A549 (cell line): ENCODE measurements around the gene RUFY1. TPM values are rescaled to one million over a fixed set of nuclear protein-coding genes. Genes with fewer than 3 reads are reported as not detected.

Experiments
- ATAC-seq, 2 experiments: fragments of 200-7000 bp in 1 of 2; fragments of >200 bp in 1 of 2; cut with Nextera tagmentation in 1 of 2; cut with Tn5 transposase in 1 of 2; 3 replicates each; pipeline versions ENCODE4 v1.8.0 to v1.9.1; 2018 to 2020; ENCODE audit warnings: mild to moderate bottlenecking in 1 of 2, moderate library complexity in 1 of 2
- CTCF ChIA-PET: fragments of 300-600 bp; sonication (Branson Sonifier 250); formaldehyde crosslinking; extraction: SDS; loops from one replicate; lab custom pipeline; 2021; ENCODE audit warnings: antibody characterized with exemption, inconsistent platforms; lab: Yijun Ruan, JAX
- POLR2A ChIA-PET: fragments of 350-600 bp; formaldehyde crosslinking; extraction: SDS; loops from one replicate; lab custom pipeline; 2021; ENCODE audit warnings: antibody characterized with exemption, inconsistent platforms; lab: Yijun Ruan, JAX
- DNase-seq, 2 experiments: peaks; one replicate each; pipeline versions ENCODE4 v3.0.0 to v3.0.0-alpha.2; 2011 to 2016; ENCODE audit warnings: low read depth in 1 of 2, low spot score in 1 of 2
- FAIRE-seq: peaks from 2 replicates; lab custom pipeline; 2011; peaks lifted over from hg19 to GRCh38; lab: Jason Lieb, UNC
- H3K27ac ChIP-seq, 2 experiments: fragments of >200 bp; sonication (Bioruptor Twin); formaldehyde crosslinking; 3 replicates each; pipeline ENCODE4 v1.5.1; 2016 to 2017
- H3K4me1 ChIP-seq: fragments of >200 bp; sonication (Bioruptor Twin); formaldehyde crosslinking; 3 replicates; pipeline ENCODE4 v1.6.1; 2016
- H3K4me2 ChIP-seq: fragments of >200 bp; sonication (Bioruptor Twin); formaldehyde crosslinking; 3 replicates; pipeline ENCODE4 v1.6.1; 2016
- H3K4me3 ChIP-seq: fragments of >200 bp; sonication (Bioruptor Twin); formaldehyde crosslinking; 3 replicates; pipeline ENCODE4 v1.5.1; 2016
- H3K9me3 ChIP-seq: fragments of >200 bp; sonication (Bioruptor Twin); formaldehyde crosslinking; 3 replicates; pipeline ENCODE4 v1.6.1; 2016
- BCL3 ChIP-seq: fragments of >200 bp; sonication (Bioruptor Twin); formaldehyde crosslinking; IDR thresholded peaks from 3 replicates; pipeline ENCODE4 v1.6.1; 2016
- CBX8 ChIP-seq: fragments of 200-600 bp; sonication (generic); IDR thresholded peaks from 2 replicates; pipeline ENCODE4 v1.6.1; 2016
- CEBPB ChIP-seq, 2 experiments: fragments of >200 bp in 1 of 2; sonication (Bioruptor Twin) in 1 of 2; formaldehyde crosslinking in 1 of 2; IDR thresholded peaks; 2 replicates each; pipeline ENCODE4 v1.6.1; 2012 to 2016
- CHD2 ChIP-seq: fragments of 150-350 bp; IDR thresholded peaks from 2 replicates; pipeline ENCODE4 v1.6.1; 2014; ENCODE audit warnings: low read length; ENCODE audit not compliant: partially characterized antibody
- EHMT2 ChIP-seq: fragments of 200-600 bp; sonication (generic); IDR thresholded peaks from 2 replicates; pipeline ENCODE4 v1.6.1; 2016; ENCODE audit warnings: antibody characterized with exemption, low read depth, mild to moderate bottlenecking, moderate library complexity
- FOSL2 ChIP-seq, 2 experiments: fragments of 450-650 bp in 1 of 2; fragments of >200 bp in 1 of 2; sonication (Bioruptor Twin) in 1 of 2; formaldehyde crosslinking; IDR thresholded peaks; 2 replicates each; pipeline versions ENCODE4 v1.5.0 to v1.6.1; 2016 to 2020; ENCODE audit warnings: mild to moderate bottlenecking in 1 of 2, moderate library complexity in 1 of 2
- HOXB5 ChIP-seq: fragments of 250-450 bp; sonication (Bioruptor Pico); IDR thresholded peaks from 2 replicates; pipeline ENCODE4 v1.5.0; 2020; ENCODE audit warnings: mild to moderate bottlenecking, moderate library complexity
- JUN ChIP-seq, 2 experiments: fragments of >200 bp; sonication (Bioruptor Twin); formaldehyde crosslinking; IDR thresholded peaks; 2 replicates in 1 of 2; 3 replicates in 1 of 2; pipeline ENCODE4 v1.6.1; 2016 to 2017
- MYC ChIP-seq: IDR thresholded peaks from 2 replicates; pipeline ENCODE4 v1.6.1; 2012; ENCODE audit warnings: mild to moderate bottlenecking, inconsistent platforms, low read length, improper control_type of control experiment, borderline replicate concordance
- POLR2A ChIP-seq: IDR thresholded peaks from 2 replicates; pipeline ENCODE4 v1.6.1; 2012; ENCODE audit warnings: mild to moderate bottlenecking, low read length
- REST ChIP-seq: fragments of 200-600 bp; sonication (generic); IDR thresholded peaks from 2 replicates; pipeline ENCODE4 v1.6.1; 2016; ENCODE audit warnings: antibody characterized with exemption, mild to moderate bottlenecking, moderate library complexity
- RNF2 ChIP-seq: fragments of 200-600 bp; sonication (generic); IDR thresholded peaks from 2 replicates; pipeline ENCODE4 v1.6.1; 2016; ENCODE audit warnings: low read depth, mild to moderate bottlenecking, antibody characterized with exemption, moderate library complexity, borderline replicate concordance
- SMC3 ChIP-seq: fragments of >200 bp; sonication (Bioruptor Twin); formaldehyde crosslinking; IDR thresholded peaks from 3 replicates; pipeline ENCODE4 v1.6.1; 2018; ENCODE audit warnings: inconsistent platforms
- TFCP2L1 ChIP-seq: fragments of 250-450 bp; sonication (Bioruptor Pico); IDR thresholded peaks from 2 replicates; pipeline ENCODE4 v1.5.0; 2021; ENCODE audit warnings: mild to moderate bottlenecking
- ZC3H11A ChIP-seq: fragments of 450-650 bp; IDR thresholded peaks from 2 replicates; pipeline ENCODE4 v1.6.1; 2014; ENCODE audit warnings: antibody characterized with exemption, mild to moderate bottlenecking
- WGBS: methylation state at CpG from one replicate; pipeline ENCODE4 v1.1.6; 2017; ENCODE audit errors: missing lambda C conversion rate; 5-methylcytosine and 5-hydroxymethylcytosine counted together
- polyA plus RNA-seq, 4 experiments: library from polyadenylated mRNA; depleted of rRNA in 3 of 4; stranded (reverse); fragments of >200 nt; fragmentation: RNase III in 1 of 4; extraction: RNeasy Plus Mini Kit Qiagen cat#74134 plus additional on column Dnase treatment in 1 of 4; gene quantifications; 2 replicates in 3 of 4; 3 replicates in 1 of 4; pipeline ENCODE4 v1.2.3, GENCODE V29; 2011 to 2017
- TF ChIP-seq, protein P1 (sequence below): IDR thresholded peaks from 2 replicates; pipeline ENCODE4 v1.6.1; 2012; ENCODE audit warnings: low read depth, borderline replicate concordance
- TF ChIP-seq, protein P2 (sequence below): IDR thresholded peaks from 2 replicates; pipeline ENCODE4 v1.6.1; 2012
- TF ChIP-seq, protein P3 (sequence below): fragments of >200 bp; sonication (Bioruptor Twin); formaldehyde crosslinking; IDR thresholded peaks from 3 replicates; pipeline ENCODE4 v1.5.1; 2016

The RUFY1 gene
- polyA plus RNA-seq, 2 of the 4 experiments (the other 2 are of a cell fraction), result 33.7 to 39.5 TPM

DNA sequence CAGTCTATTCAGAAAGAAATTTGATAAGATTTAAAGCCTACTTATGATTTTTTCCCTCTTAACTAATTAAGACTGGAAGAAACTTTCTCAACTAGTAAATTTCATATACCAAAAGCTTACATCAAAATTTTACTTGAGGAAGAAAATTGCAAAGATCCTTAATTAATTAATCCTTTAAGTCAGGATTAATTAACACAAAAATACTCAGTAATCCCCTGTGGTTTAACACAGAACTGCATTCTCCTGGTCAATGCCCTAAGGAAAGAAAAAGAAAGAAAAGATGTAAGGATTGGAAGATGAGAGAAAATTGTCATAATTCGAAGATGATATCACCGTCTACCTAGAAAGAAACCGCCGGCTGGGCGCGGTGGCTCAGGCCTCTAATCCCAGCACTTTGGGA lies 17.3 kb upstream of the RUFY1 start:
- DNase-seq, result no peak
- POLR2A ChIA-PET, result interaction anchor here (0.8 to 1.2 kb wide), 2 partner anchors 17 to 26 kb away, joined by 3 read pairs; partner anchors contain the start of gene RUFY1
- Histone ChIP-seq H3K4me3 (no peak overlapping the region), H3K4me1 (no peaks in the 10 kb centered on the region), H3K27ac (no peak overlapping the region), H3K4me2 (no peak overlapping the region), H3K9me3 (no peaks in the 10 kb centered on the region)
- no peak for FAIRE-seq
- WGBS, result 88% methylated on average over 6 of the region's 6 CpGs
- TF ChIP-seq ZC3H11A, result no peak
- CTCF ChIA-PET, result no interaction called here
- ATAC-seq, result no peak

- ChIA-PET CTCF (no interaction called here), POLR2A (no interaction called here)
- TF ChIP-seq POLR2A (no peak), MYC (no peak), CEBPB (IDR thresholded peaks at IDR 0.05) (no peak), HOXB5 (CRISPR knock-in tag) (no peak), EHMT2 (no peak), SMC3 (no peak), TFCP2L1 (CRISPR knock-in tag) (no peak), RNF2 (no peak), CHD2 (no peak), JUN (IDR thresholded peaks at IDR 0.05) (no peak), REST (no peak)
- TF ChIP-seq, protein P1, sequence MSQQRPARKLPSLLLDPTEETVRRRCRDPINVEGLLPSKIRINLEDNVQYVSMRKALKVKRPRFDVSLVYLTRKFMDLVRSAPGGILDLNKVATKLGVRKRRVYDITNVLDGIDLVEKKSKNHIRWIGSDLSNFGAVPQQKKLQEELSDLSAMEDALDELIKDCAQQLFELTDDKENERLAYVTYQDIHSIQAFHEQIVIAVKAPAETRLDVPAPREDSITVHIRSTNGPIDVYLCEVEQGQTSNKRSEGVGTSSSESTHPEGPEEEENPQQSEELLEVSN, result no peak
- TF ChIP-seq, protein P2, sequence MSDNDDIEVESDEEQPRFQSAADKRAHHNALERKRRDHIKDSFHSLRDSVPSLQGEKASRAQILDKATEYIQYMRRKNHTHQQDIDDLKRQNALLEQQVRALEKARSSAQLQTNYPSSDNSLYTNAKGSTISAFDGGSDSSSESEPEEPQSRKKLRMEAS, result no peak
- TF ChIP-seq, protein P3, sequence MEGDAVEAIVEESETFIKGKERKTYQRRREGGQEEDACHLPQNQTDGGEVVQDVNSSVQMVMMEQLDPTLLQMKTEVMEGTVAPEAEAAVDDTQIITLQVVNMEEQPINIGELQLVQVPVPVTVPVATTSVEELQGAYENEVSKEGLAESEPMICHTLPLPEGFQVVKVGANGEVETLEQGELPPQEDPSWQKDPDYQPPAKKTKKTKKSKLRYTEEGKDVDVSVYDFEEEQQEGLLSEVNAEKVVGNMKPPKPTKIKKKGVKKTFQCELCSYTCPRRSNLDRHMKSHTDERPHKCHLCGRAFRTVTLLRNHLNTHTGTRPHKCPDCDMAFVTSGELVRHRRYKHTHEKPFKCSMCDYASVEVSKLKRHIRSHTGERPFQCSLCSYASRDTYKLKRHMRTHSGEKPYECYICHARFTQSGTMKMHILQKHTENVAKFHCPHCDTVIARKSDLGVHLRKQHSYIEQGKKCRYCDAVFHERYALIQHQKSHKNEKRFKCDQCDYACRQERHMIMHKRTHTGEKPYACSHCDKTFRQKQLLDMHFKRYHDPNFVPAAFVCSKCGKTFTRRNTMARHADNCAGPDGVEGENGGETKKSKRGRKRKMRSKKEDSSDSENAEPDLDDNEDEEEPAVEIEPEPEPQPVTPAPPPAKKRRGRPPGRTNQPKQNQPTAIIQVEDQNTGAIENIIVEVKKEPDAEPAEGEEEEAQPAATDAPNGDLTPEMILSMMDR, result no peak
- Histone ChIP-seq H3K27ac (no peak overlapping the region), H3K9me3 (no peaks in the 10 kb centered on the region), H3K4me3 (no peak overlapping the region), H3K4me2 (no peak overlapping the region), H3K4me1 (no peaks in the 10 kb centered on the region)
- FAIRE-seq, result no peak
- 78% methylated on average over 5 of the region's 5 CpGs for WGBS
- no peak for DNase-seq
- no peak for ATAC-seq
Measured at GRCh38 chr5:179533907-179534306, 16.4 kb upstream of the RUFY1 start.

- WGBS, result 82% methylated on average over 12 of the region's 12 CpGs
- ChIA-PET POLR2A (no interaction called here), CTCF (no interaction called here)
- DNase-seq, result no peak
- Histone ChIP-seq H3K4me1 (no peaks in the 10 kb centered on the region), H3K9me3 (no peaks in the 10 kb centered on the region)
- TF ChIP-seq CBX8 (no peak), FOSL2 (IDR thresholded peaks at IDR 0.05) (no peak), FOSL2 (CRISPR knock-in tag; IDR thresholded peaks at IDR 0.05) (no peak), BCL3 (no peak)
- TF ChIP-seq, all 56 proteins: peak for 0
- no peak for ATAC-seq
- no peak overlapping the region for H3K27ac ChIP-seq
- H3K4me2 ChIP-seq, result no peak overlapping the region
- FAIRE-seq, result no peak
- no peak overlapping the region for H3K4me3 ChIP-seq
Measured at GRCh38 chr5:179534431-179534830, 15.9 kb upstream of the RUFY1 start.
